ENCODE results near the gene PCDHGB2. TPM values are rescaled to one million over a fixed set of nuclear protein-coding genes. Genes with fewer than 3 reads are reported as not detected.
"Not testable (repeated sequence)": the region's sequence is repeated elsewhere in the genome, so short reads cannot be mapped to it uniquely, and the experiment has no call there.

The PCDHGB2 gene
- polyA plus RNA-seq, 6 donors from 2014 or later, result 0.27 to 0.82 (median 0.74) TPM; not detected in 3

GRCh38 chr5:141375444-141376155, 15.8 kb downstream of the PCDHGB2 start:
- H3K4me3 Mint-ChIP-seq; ATAC-seq (ENCODE audit: low read depth in 2 of 2); H3K4me1 Mint-ChIP-seq; DNase-seq: not testable (repeated sequence)
- peaks cover 8 to 67% (median 40%) of the 10 kb centered on the region in 7 donors for H3K9me3 Mint-ChIP-seq
- peaks cover 8 to 22% of the 10 kb centered on the region in 2 donors for H3K36me3 Mint-ChIP-seq
- peaks cover 29 to 68% (median 38%) of the 10 kb centered on the region in 3 donors for H3K27me3 Mint-ChIP-seq
- H3K27ac Mint-ChIP-seq, result peak overlapping the region in 2 of 6 donors; percentile 24 to 65

- DNase-seq (no peak), ATAC-seq (ENCODE audit: low read depth in 2 of 2) (peak in 1 of 2 donors; percentile 28)
- peaks cover 6 to 9% of the 10 kb centered on the region in 2 donors for H3K36me3 Mint-ChIP-seq
- peaks cover 0 to 6% (median 2%) of the 10 kb centered on the region in 3 donors for H3K4me1 Mint-ChIP-seq
- H3K9me3 Mint-ChIP-seq, result peaks cover 0 to 68% (median 35%) of the 10 kb centered on the region in 7 donors
- H3K4me3 Mint-ChIP-seq, result peak within 1 kb of the TSS; percentile 18 to 87 (median 64)
- peaks cover 52 to 67% (median 57%) of the 10 kb centered on the region in 3 donors for H3K27me3 Mint-ChIP-seq
- peak within 1 kb of the TSS in 3 of 6 donors; percentile 37 to 86 (median 63) for H3K27ac Mint-ChIP-seq
Measured at GRCh38 chr5:141382469-141383294, 22.9 kb downstream of the PCDHGB2 start, which contains the start of gene PCDHGA7. PCDHGA7 (plus strand) TSS chr5:141382742; CDS start chr5:141382900, 158 bp downstream.

GRCh38 chr5:141383345-141383744, 23.6 kb downstream of the PCDHGB2 start:
- Mint-ChIP-seq H3K4me3 (peak overlapping the region in 5 of 8 donors; percentile 18 to 65 (median 42)), H3K4me1 (peaks cover 0 to 6% (median 2%) of the 10 kb centered on the region in 3 donors), H3K27me3 (peaks cover 55 to 69% (median 59%) of the 10 kb centered on the region in 3 donors), H3K36me3 (peaks cover 7 to 11% of the 10 kb centered on the region in 2 donors), H3K9me3 (peaks cover 0 to 66% (median 37%) of the 10 kb centered on the region in 7 donors), H3K27ac (peak overlapping the region in 1 of 6 donors; percentile 63)
- no peak for DNase-seq
- no peak for ATAC-seq (ENCODE audit: low read depth in 2 of 2)

- Mint-ChIP-seq H3K4me1 (peaks cover 0 to 6% (median 2%) of the 10 kb centered on the region in 3 donors), H3K36me3 (peaks cover 15 to 20% of the 10 kb centered on the region in 2 donors), H3K27ac (peak overlapping the region in 1 of 6 donors; percentile 44), H3K4me3 (no peak overlapping the region), H3K9me3 (peaks cover under 1 to 79% (median 42%) of the 10 kb centered on the region in 7 donors), H3K27me3 (peaks cover 57 to 73% (median 72%) of the 10 kb centered on the region in 3 donors)
- ATAC-seq (ENCODE audit: low read depth in 2 of 2) (no peak), DNase-seq (no peak)
Measured at GRCh38 chr5:141384471-141385267, 24.9 kb downstream of the PCDHGB2 start.

GRCh38 chr5:141387557-141388311, 27.9 kb downstream of the PCDHGB2 start, which contains the start of gene PCDHGB4:
PCDHGB4 (plus strand) TSS chr5:141387698; CDS start chr5:141387885, 187 bp downstream.
- not testable (repeated sequence) for ATAC-seq (ENCODE audit: low read depth in 2 of 2); DNase-seq; H3K4me1 Mint-ChIP-seq; H3K27ac Mint-ChIP-seq
- Mint-ChIP-seq H3K27me3 (peaks cover 65 to 79% (median 79%) of the 10 kb centered on the region in 3 donors), H3K9me3 (peaks cover 4 to 82% (median 43%) of the 10 kb centered on the region in 7 donors), H3K36me3 (peaks cover 20 to 27% of the 10 kb centered on the region in 2 donors), H3K4me3 (peak within 1 kb of the TSS in 7 of 8 donors; percentile 29 to 77 (median 51))

GRCh38 chr5:141388661-141389060, 28.9 kb downstream of the PCDHGB2 start:
- Mint-ChIP-seq H3K4me3 (peak overlapping the region in 2 of 8 donors; percentile 16 to 74), H3K9me3 (peaks cover 4 to 82% (median 43%) of the 10 kb centered on the region in 7 donors), H3K27ac (peak overlapping the region in 1 of 6 donors; percentile 53), H3K27me3 (peaks cover 67 to 79% (median 74%) of the 10 kb centered on the region in 3 donors), H3K36me3 (peaks cover 23 to 26% of the 10 kb centered on the region in 2 donors), H3K4me1 (peaks cover 0 to 4% (median 0%) of the 10 kb centered on the region in 3 donors)
- no peak for ATAC-seq (ENCODE audit: low read depth in 2 of 2)
- no peak for DNase-seq

GRCh38 chr5:141389153-141390042, 29.6 kb downstream of the PCDHGB2 start:
- Mint-ChIP-seq H3K4me3 (peak overlapping the region in 2 of 8 donors; percentile 2 to 42), H3K4me1 (peaks cover 0 to 4% (median 0%) of the 10 kb centered on the region in 3 donors), H3K27ac (peak overlapping the region in 2 of 6 donors; percentile 53 to 75), H3K27me3 (peaks cover 66 to 79% (median 74%) of the 10 kb centered on the region in 3 donors), H3K9me3 (peaks cover 4 to 82% (median 43%) of the 10 kb centered on the region in 7 donors), H3K36me3 (peaks cover 30% of the 10 kb centered on the region in 2 donors)
- DNase-seq (no peak), ATAC-seq (ENCODE audit: low read depth in 2 of 2) (no peak)

- Mint-ChIP-seq H3K27me3 (peaks cover 56 to 77% (median 60%) of the 10 kb centered on the region in 3 donors), H3K36me3 (peaks cover 24 to 31% of the 10 kb centered on the region in 2 donors), H3K4me1 (peaks cover 0 to 4% (median 0%) of the 10 kb centered on the region in 3 donors), H3K9me3 (peaks cover 4 to 70% (median 38%) of the 10 kb centered on the region in 7 donors), H3K27ac (peak within 1 kb of the TSS in 4 of 6 donors; percentile 47 to 81 (median 74)), H3K4me3 (peak within 1 kb of the TSS in 3 of 8 donors; percentile 12 to 41 (median 21))
- no peak for DNase-seq
- no peak for ATAC-seq (ENCODE audit: low read depth in 2 of 2)
Measured at GRCh38 chr5:141392429-141393198, 32.8 kb downstream of the PCDHGB2 start, which contains the start of gene PCDHGA8. PCDHGA8 (plus strand) TSS chr5:141392633; CDS start chr5:141392814, 181 bp downstream.

- peaks cover 24 to 30% of the 10 kb centered on the region in 2 donors for H3K36me3 Mint-ChIP-seq
- DNase-seq (no peak), ATAC-seq (ENCODE audit: low read depth in 2 of 2) (no peak)
- H3K27me3 Mint-ChIP-seq, result peaks cover 55 to 75% (median 57%) of the 10 kb centered on the region in 3 donors
- peaks cover 0 to 4% (median 0%) of the 10 kb centered on the region in 3 donors for H3K4me1 Mint-ChIP-seq
- peaks cover 4 to 70% (median 37%) of the 10 kb centered on the region in 7 donors for H3K9me3 Mint-ChIP-seq
- H3K27ac Mint-ChIP-seq, result peak overlapping the region in 2 of 6 donors; percentile 47 to 79
- peak overlapping the region in 1 of 8 donors; percentile 12 for H3K4me3 Mint-ChIP-seq
Measured at GRCh38 chr5:141393267-141393666, 33.5 kb downstream of the PCDHGB2 start.

Measured in naive B cell (primary cell).